Neural cell (in vitro differentiated cells): ENCODE data around the gene SDCCAG8. TPM values are rescaled to one million over a fixed set of nuclear protein-coding genes. Genes with fewer than 3 reads are reported as not detected.
"Not testable (repeated sequence)": the region's sequence is repeated elsewhere in the genome, so short reads cannot be mapped to it uniquely, and the experiment has no call there.

Experiments
- H2AFZ ChIP-seq: fragments of 200-600, 300-800 bp; sonication (generic), shearing (Covaris generic); 2 replicates; pipeline ENCODE4 v1.6.0; 2014; ENCODE audit warnings: low read depth, mild to moderate bottlenecking, antibody characterized with exemption, low read length, moderate library complexity
- H3F3A ChIP-seq: fragments of 200-600 bp; shearing (Covaris generic); 2 replicates; pipeline ENCODE4 v1.6.1; 2016; ENCODE audit warnings: mild to moderate bottlenecking, moderate library complexity, mixed read lengths, antibody characterized with exemption, low read length; ENCODE audit not compliant: insufficient read depth, poor library complexity, severe bottlenecking
- H3K27ac ChIP-seq: fragments of 200-600, 300-800 bp; sonication (generic), shearing (Covaris generic); 2 replicates; pipeline ENCODE4 v1.5.1; 2014; ENCODE audit warnings: mild to moderate bottlenecking, low read length, moderate library complexity
- H3K27me3 ChIP-seq: fragments of 300-800, 200-600 bp; sonication (generic), shearing (Covaris generic); 2 replicates; pipeline ENCODE4 v1.6.0; 2014; ENCODE audit warnings: mild to moderate bottlenecking, low read depth, low read length, moderate library complexity; ENCODE audit not compliant: insufficient read depth
- H3K36me3 ChIP-seq: fragments of 300-800, 200-600 bp; sonication (generic), shearing (Covaris generic); 2 replicates; pipeline ENCODE4 v1.5.1; 2014; ENCODE audit warnings: mild to moderate bottlenecking, antibody characterized with exemption, low read length, moderate library complexity; ENCODE audit not compliant: insufficient read depth
- H3K4me2 ChIP-seq: fragments of 300-800, 200-600 bp; sonication (generic), shearing (Covaris generic); 2 replicates; pipeline ENCODE4 v1.6.0; 2014; ENCODE audit warnings: mild to moderate bottlenecking, low read length
- H3K4me3 ChIP-seq: fragments of 300-800, 200-600 bp; sonication (generic), shearing (Covaris generic); 2 replicates; pipeline ENCODE4 v1.5.1; 2014; ENCODE audit warnings: mild to moderate bottlenecking, low read length, moderate library complexity
- H3K79me2 ChIP-seq: fragments of 200-600 bp; shearing (Covaris generic); replicated peaks from 2 replicates; pipeline ENCODE4 v1.6.0; 2014; ENCODE audit warnings: mild to moderate bottlenecking, low read length, moderate library complexity; ENCODE audit not compliant: insufficient read depth
- H3K9ac ChIP-seq: fragments of 300-800, 200-600 bp; sonication (generic), shearing (Covaris generic); 2 replicates; pipeline ENCODE4 v1.6.1; 2016; ENCODE audit warnings: mild to moderate bottlenecking, low read length, mixed read lengths
- H3K9me2 ChIP-seq: fragments of 200-600 bp; shearing (Covaris generic); 2 replicates; pipeline ENCODE4 v1.6.1; 2016; ENCODE audit warnings: mild to moderate bottlenecking, low read length, mixed read lengths; ENCODE audit not compliant: insufficient read depth
- H3K9me3 ChIP-seq: fragments of 200-600, 300-800 bp; sonication (generic), shearing (Covaris generic); 2 replicates; pipeline ENCODE4 v1.6.1; 2016; ENCODE audit warnings: mild to moderate bottlenecking, mixed run types, low read length, moderate library complexity, mixed read lengths
- H4K20me1 ChIP-seq: fragments of 200-600 bp; shearing (Covaris generic); 2 replicates; pipeline ENCODE4 v1.6.1; 2016; ENCODE audit warnings: mild to moderate bottlenecking, mixed run types; ENCODE audit not compliant: insufficient read depth
- EP300 ChIP-seq: fragments of 450-650 bp; conservative IDR thresholded peaks from 2 replicates; pipeline ENCODE4 v1.6.1; 2014; ENCODE audit warnings: antibody characterized with exemption, mild to moderate bottlenecking, moderate library complexity; ENCODE audit not compliant: poor library complexity, severe bottlenecking
- EZH2 ChIP-seq: fragments of 200-600, 300-800 bp; shearing (Covaris generic), sonication (generic); IDR thresholded peaks from 2 replicates; pipeline ENCODE4 v1.6.1; 2014; ENCODE audit warnings: antibody characterized with exemption, low read length, borderline replicate concordance, mild to moderate bottlenecking; ENCODE audit not compliant: insufficient read depth, poor library complexity, severe bottlenecking
- MXI1 ChIP-seq: fragments of 450-650 bp; conservative IDR thresholded peaks from 2 replicates; pipeline ENCODE4 v1.6.1; 2014; ENCODE audit warnings: antibody characterized with exemption, mild to moderate bottlenecking; ENCODE audit not compliant: poor library complexity, severe bottlenecking
- POLR2AphosphoS5 ChIP-seq: IDR thresholded peaks from 2 replicates; pipeline ENCODE4 v1.6.1; 2012
- RAD21 ChIP-seq: fragments of 450-650 bp; conservative IDR thresholded peaks from 2 replicates; pipeline ENCODE4 v1.6.1; 2014; ENCODE audit warnings: antibody characterized with exemption, mild to moderate bottlenecking, moderate library complexity
- SMC3 ChIP-seq: fragments of 450-650 bp; conservative IDR thresholded peaks from 2 replicates; pipeline ENCODE4 v1.6.1; 2014; ENCODE audit warnings: antibody characterized with exemption, mild to moderate bottlenecking, moderate library complexity; ENCODE audit not compliant: poor library complexity
- TAF1 ChIP-seq: IDR thresholded peaks from 2 replicates; pipeline ENCODE4 v1.6.1; 2012; ENCODE audit warnings: low read depth
- polyA plus RNA-seq: library from polyadenylated mRNA; depleted of rRNA; stranded (reverse); fragments of >200 nt; gene quantifications from 2 replicates; pipeline ENCODE4 v1.2.3, GENCODE V29; 2014
- TF ChIP-seq, protein P1 (sequence below): IDR thresholded peaks from 2 replicates; pipeline ENCODE4 v1.6.1; 2012; ENCODE audit warnings: borderline replicate concordance
- TF ChIP-seq, protein P2 (sequence below): fragments of 450-650 bp; IDR thresholded peaks from 2 replicates; pipeline ENCODE4 v1.5.1; 2014; ENCODE audit warnings: antibody characterized with exemption, mild to moderate bottlenecking, moderate library complexity; ENCODE audit not compliant: poor library complexity, severe bottlenecking

SDCCAG8 gene
- polyA plus RNA-seq, 1 donor from 2014 or later, result 32.2 TPM

DNA sequence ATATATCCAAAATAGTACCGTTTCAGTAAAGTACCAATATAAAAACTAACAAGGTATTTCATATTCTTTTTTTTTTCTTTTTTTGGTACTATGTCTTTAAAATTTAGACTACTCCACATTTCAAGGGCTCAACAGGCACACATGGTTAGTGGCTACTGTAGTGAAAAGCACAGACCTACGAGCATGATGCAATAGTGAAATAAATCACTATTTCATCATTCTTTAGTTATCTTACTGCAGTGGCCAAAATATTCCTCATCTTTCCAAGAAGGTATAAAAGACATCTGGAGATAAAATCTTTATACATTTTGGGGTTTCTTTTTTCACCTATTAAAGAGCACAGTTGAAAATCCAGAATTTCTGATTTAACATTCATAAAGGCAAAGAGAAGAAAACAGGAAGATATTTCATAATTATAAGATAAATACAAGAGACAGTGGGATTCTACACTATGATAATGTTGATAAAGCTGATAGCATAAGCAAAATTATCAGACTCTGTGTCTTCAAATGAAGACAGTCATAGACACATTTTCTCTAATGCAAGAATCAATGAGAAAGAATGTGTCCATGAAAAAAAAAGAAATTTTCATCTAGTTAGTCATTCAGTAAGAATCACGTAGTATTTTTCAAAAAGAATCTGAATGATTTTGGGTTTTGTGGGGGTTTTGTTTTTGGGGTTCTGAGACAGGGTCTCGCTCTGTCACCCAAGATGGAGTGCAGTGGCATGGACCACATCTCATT is 42.6 kb upstream of the SDCCAG8 start:
- no peaks in the 10 kb centered on the region for H3K9me2 ChIP-seq
- H3K9me3 ChIP-seq, result no peaks in the 10 kb centered on the region
- no peak overlapping the region for H3K9ac ChIP-seq
- peaks cover 6% of the 10 kb centered on the region for H4K20me1 ChIP-seq
- TF ChIP-seq, protein P1, sequence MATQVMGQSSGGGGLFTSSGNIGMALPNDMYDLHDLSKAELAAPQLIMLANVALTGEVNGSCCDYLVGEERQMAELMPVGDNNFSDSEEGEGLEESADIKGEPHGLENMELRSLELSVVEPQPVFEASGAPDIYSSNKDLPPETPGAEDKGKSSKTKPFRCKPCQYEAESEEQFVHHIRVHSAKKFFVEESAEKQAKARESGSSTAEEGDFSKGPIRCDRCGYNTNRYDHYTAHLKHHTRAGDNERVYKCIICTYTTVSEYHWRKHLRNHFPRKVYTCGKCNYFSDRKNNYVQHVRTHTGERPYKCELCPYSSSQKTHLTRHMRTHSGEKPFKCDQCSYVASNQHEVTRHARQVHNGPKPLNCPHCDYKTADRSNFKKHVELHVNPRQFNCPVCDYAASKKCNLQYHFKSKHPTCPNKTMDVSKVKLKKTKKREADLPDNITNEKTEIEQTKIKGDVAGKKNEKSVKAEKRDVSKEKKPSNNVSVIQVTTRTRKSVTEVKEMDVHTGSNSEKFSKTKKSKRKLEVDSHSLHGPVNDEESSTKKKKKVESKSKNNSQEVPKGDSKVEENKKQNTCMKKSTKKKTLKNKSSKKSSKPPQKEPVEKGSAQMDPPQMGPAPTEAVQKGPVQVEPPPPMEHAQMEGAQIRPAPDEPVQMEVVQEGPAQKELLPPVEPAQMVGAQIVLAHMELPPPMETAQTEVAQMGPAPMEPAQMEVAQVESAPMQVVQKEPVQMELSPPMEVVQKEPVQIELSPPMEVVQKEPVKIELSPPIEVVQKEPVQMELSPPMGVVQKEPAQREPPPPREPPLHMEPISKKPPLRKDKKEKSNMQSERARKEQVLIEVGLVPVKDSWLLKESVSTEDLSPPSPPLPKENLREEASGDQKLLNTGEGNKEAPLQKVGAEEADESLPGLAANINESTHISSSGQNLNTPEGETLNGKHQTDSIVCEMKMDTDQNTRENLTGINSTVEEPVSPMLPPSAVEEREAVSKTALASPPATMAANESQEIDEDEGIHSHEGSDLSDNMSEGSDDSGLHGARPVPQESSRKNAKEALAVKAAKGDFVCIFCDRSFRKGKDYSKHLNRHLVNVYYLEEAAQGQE, result no peak
- TF ChIP-seq POLR2AphosphoS5, result no peak
- no peak for TF ChIP-seq TAF1
- TF ChIP-seq EP300, result no peak
- TF ChIP-seq MXI1, result no peak
- TF ChIP-seq, protein P2, sequence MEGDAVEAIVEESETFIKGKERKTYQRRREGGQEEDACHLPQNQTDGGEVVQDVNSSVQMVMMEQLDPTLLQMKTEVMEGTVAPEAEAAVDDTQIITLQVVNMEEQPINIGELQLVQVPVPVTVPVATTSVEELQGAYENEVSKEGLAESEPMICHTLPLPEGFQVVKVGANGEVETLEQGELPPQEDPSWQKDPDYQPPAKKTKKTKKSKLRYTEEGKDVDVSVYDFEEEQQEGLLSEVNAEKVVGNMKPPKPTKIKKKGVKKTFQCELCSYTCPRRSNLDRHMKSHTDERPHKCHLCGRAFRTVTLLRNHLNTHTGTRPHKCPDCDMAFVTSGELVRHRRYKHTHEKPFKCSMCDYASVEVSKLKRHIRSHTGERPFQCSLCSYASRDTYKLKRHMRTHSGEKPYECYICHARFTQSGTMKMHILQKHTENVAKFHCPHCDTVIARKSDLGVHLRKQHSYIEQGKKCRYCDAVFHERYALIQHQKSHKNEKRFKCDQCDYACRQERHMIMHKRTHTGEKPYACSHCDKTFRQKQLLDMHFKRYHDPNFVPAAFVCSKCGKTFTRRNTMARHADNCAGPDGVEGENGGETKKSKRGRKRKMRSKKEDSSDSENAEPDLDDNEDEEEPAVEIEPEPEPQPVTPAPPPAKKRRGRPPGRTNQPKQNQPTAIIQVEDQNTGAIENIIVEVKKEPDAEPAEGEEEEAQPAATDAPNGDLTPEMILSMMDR, result no peak
- TF ChIP-seq RAD21, result no peak
- H3K36me3 ChIP-seq, result no peaks in the 10 kb centered on the region
- H2AFZ ChIP-seq, result no peak overlapping the region
- peaks cover 32% of the 10 kb centered on the region for H3K79me2 ChIP-seq
- H3K27ac ChIP-seq, result no peak overlapping the region
- no peak overlapping the region for H3K4me3 ChIP-seq
- no peaks in the 10 kb centered on the region for H3K27me3 ChIP-seq
- H3F3A ChIP-seq, result no peaks in the 10 kb centered on the region
- H3K4me2 ChIP-seq, result no peak overlapping the region

DNA sequence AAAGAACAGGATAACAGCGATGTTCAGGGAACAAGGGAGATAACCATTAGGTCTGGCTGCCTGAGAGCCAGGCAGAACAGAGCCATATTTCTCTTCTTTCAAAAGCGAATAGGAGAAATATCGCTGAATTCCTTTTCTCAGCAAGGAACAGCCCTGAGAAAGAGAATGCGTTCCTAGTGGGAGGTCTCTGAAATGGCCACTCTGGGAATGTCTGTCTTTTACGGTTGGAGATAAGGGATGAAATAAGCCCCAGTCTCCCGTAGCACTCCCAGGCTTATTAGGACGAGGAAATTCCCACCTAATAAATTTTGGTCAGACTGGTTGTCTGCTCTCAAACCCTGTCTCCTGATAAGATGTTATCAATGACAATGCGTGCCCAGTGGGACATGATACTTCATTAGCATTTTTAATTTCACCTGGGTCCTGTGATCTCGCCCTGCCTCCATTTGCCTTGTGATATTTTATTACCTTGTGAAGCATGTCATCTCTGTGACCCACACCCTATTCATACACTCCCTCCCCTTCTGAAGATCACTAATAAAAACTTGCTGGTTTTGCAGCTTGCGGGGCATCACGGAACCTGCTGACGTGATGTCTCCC is 40.5 kb upstream of the SDCCAG8 start:
- H3K9ac ChIP-seq, H3K9me2 ChIP-seq, H4K20me1 ChIP-seq, H3F3A ChIP-seq, H3K4me3 ChIP-seq, H3K27me3 ChIP-seq, H3K9me3 ChIP-seq, H3K27ac ChIP-seq, H3K36me3 ChIP-seq, H3K4me2 ChIP-seq, H2AFZ ChIP-seq: not testable (repeated sequence)
- H3K79me2 ChIP-seq, result peaks cover 36% of the 10 kb centered on the region

DNA sequence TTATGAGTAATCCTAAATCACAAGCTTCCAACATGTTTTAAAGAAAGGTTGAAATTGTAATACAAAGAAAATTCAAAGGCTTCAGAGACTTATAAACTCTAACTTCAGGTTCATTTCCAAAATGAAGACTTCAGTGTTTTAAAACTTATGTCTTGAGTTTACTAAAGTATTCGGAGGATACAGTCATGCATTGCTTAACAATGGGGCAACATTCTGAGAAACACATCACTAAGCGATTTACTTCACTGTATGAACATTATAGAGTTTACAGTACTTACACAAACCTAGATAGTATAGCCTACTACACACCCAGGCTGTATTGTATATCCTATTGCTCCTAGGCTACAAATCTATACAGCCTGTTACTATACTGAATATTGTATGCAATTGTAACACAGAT is 39.1 kb upstream of the SDCCAG8 start:
- H3K36me3 ChIP-seq, result peaks cover 14% of the 10 kb centered on the region

More for the DNA sequence above, 39.1 kb upstream of the SDCCAG8 start:
- H3K9ac ChIP-seq, result no peak overlapping the region
- H3K27ac ChIP-seq, result no peak overlapping the region
- no peak overlapping the region for H2AFZ ChIP-seq
- TF ChIP-seq EP300 (no peak), POLR2AphosphoS5 (no peak), EZH2 (no peak), TAF1 (no peak), SMC3 (no peak), RAD21 (no peak), MXI1 (no peak)
- TF ChIP-seq, protein P2, result no peak
- TF ChIP-seq, protein P1, result no peak
- no peaks in the 10 kb centered on the region for H3K9me3 ChIP-seq
- no peaks in the 10 kb centered on the region for H3K9me2 ChIP-seq
- peaks cover 45% of the 10 kb centered on the region for H3K79me2 ChIP-seq
- H4K20me1 ChIP-seq, result peaks cover 10% of the 10 kb centered on the region
- no peak overlapping the region for H3K4me2 ChIP-seq
- no peaks in the 10 kb centered on the region for H3K27me3 ChIP-seq
- H3K4me3 ChIP-seq, result no peak overlapping the region
- H3F3A ChIP-seq, result no peaks in the 10 kb centered on the region
